Measurements from ENCODE around the gene TRIM8.

The TRIM8 gene

GRCh38 chr10:102644066-102644645, at the start of gene TRIM8:
TSS of gene TRIM8 (plus strand) at chr10:102644479. CDS start at chr10:102644618, 139 bp downstream.
- DNase-seq (ENCODE audit: low read depth) = peak; percentile 28

DNA sequence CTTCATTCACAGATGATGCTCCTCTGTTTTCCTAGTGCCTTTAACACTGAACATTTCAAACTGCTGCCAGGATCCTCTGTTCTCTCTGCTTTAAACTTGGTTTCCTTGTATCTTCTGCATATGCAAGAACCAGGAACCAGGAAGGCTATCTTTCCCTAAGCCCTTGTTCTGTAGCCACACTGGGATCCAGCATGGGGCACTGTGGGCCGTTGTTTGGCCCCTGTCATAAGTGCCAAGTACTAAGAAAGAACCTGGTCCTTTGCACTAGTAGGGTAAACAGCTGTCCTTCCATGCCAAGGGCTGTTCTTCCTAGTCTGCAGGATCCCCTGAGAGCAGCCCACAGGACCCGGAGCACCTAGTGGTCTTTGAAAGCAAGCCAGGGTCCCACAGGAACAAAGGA, 49.0 kb upstream of the TRIM8 start:
- no peak for DNase-seq (ENCODE audit: low read depth)

GRCh38 chr10:102595897-102596296, 48.4 kb upstream of the TRIM8 start:
- DNase-seq (ENCODE audit: low read depth) = no peak

- DNase-seq (ENCODE audit: low read depth) = no peak
Observed at GRCh38 chr10:102596506-102596971, 47.7 kb upstream of the TRIM8 start.

DNA sequence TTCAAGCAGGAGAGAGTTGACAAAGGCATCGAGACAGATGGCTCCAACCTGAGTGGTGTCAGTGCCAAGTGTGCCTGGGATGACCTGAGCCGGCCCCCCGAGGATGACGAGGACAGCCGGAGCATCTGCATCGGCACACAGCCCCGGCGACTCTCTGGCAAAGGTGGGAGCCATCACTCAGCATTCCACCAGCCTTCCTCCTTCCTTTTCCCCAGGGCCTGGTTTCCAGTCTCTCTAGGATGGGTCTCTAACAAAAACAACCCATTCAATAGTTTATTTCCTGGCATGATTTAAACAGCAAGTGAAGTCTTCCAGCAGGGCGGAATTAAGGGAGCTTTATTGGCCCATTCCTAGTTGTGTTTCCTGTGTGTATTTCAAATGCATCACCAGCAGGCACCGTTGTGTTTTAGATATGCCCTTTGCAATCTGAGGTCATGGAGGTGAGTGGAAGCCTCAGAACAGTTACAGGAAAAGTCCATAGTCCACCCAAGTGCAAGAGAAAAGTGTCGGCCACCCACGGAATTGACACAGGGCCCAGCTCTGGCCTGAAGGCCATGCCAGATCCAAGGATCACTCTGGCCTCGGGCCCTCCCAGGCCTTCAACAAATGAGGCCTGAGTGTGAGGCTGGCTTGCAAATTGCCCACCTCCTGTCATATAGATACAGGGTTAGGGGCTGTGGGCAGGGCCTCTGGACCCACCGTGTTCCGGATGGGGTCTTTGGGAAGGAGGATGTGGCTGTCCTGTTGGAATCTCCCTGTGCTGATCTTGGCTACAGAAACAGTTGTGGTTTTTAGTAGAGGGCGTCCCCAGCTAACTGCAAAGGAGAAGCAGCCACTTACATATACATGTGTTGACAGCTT, 46.9 kb upstream of the TRIM8 start:
- no peak for DNase-seq (ENCODE audit: low read depth)

- no peak for DNase-seq (ENCODE audit: low read depth)
Observed at GRCh38 chr10:102598243-102598642, 46.0 kb upstream of the TRIM8 start.

- DNase-seq (ENCODE audit: low read depth) = no peak
Observed at GRCh38 chr10:102599565-102600327, 44.5 kb upstream of the TRIM8 start.

DNA sequence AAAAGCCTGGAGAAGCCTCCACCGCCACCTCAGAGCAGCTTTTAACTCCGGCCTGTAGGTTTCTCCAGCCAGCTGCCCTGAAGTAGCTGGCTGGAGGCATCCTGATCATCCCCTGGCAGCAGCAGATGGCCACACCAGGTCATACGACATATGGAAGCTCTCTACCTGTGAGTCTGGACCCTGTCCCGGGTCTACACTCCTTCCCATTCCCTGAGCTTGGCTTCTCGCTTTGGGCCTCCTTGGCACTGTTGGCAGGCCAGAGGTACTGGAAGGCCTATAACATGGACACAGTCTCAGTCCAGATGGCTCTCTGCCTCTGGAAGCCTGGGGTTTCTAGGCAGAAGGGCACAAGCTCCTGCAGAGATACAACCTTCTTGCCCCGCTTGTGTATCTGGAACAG, 43.5 kb upstream of the TRIM8 start:
- no peak for DNase-seq (ENCODE audit: low read depth)

DNA sequence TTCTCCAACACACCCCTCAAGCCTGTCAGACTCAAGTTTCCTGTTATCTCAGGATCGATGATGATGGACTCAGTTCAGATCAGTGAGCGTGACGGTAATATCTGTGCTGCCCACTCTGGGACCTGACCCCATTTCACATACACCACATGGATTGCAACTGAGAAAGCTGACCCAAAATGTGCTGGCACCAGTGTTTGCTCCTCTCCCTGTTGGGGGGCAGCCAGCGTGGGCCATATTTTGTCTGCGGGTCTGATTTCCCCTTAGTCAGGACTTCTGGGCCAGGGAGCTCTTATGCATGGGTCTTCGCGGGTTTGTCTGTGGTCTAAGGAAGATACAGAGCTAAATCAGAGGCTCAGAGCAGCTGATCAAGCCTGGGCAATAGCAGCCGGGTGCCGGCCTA, 42.6 kb upstream of the TRIM8 start:
- no peak for DNase-seq (ENCODE audit: low read depth)

GRCh38 chr10:102602272-102603045, 41.8 kb upstream of the TRIM8 start:
- DNase-seq (ENCODE audit: low read depth) = no peak

DNA sequence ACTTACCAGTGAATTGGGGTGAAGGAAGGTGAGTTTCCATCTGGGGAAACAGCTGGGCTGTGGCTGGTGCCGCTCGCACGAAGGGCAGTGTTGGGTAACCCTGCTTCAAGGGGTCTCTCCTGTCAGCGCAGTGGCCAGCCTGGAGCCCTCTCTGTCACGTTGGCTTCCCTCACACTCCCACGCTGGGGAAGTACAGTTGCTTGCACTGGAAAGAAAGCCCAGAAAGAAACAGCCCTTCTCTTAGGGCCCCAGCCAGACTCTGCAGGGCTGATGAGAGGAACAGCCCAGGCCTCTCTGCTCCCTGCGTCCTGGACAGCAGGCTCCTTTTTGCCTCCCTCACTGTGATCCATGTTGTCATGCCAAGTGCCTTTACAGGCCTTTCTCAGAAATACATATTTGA, 40.3 kb upstream of the TRIM8 start:
- no peak for DNase-seq (ENCODE audit: low read depth)

DNA sequence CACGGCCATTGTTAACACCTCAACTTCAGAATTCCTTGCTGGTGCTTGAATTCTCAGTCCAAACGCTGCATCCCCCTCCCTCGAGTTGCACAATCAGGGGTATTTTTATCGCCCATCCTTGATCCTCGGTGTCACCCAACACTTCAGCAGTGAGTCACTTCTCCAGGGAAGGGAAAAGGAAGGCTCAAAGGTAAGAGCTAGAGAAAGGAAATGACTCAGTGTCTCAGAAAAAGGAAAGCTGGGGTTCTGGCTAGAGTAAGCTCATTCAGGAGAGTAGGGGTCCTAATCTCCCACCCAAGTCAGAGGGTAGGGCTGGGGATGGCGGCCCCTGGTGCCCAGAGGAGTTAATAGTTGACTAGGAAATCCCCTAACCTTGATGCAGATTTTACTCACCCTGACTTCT, 39.8 kb upstream of the TRIM8 start:
- DNase-seq (ENCODE audit: low read depth) = no peak

DNA sequence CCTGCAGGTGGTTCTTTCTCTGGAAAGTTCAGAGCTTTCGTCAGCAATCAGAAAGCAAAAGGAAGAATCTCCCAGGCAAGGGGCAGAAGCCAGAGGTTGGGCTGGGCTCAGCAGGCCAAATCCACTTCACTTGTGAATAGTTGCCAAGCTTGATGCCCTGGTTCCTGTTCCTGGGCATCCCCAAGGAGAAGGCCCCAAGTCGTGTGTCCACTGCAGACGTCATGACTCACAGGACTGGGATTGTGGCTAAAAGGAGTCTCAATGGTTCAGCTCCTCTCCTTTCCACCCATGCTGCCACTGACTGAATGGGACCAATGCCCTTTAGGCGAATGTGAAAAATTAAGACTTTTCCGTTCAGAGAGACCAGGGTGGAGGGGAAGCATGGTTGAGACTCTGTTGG, 38.6 kb upstream of the TRIM8 start:
- no peak for DNase-seq (ENCODE audit: low read depth)

- no peak for DNase-seq (ENCODE audit: low read depth)
Observed at GRCh38 chr10:102608487-102608886, 35.8 kb upstream of the TRIM8 start.

DNA sequence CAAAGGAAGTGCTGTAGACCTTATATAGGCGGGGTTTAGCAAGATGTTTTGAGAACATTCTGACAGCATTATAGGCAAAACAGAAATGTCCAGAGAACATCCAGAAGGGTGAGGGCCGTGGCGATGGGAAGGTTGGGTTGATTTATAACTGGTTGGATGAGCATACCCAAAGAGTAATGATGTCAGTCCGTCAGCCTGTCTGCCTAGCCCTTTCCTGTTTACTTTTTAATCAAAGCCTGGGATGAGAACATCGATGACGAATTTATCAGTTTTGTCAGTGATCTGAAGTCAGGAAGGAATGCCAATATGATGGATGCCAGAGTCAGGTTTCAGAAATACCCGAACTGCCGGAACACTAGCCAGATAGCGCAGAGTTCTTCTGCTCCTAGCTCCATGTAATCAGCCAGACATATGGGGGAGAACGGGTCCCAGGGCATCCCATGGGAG, 33.8 kb upstream of the TRIM8 start:
- no peak for DNase-seq (ENCODE audit: low read depth)

DNA sequence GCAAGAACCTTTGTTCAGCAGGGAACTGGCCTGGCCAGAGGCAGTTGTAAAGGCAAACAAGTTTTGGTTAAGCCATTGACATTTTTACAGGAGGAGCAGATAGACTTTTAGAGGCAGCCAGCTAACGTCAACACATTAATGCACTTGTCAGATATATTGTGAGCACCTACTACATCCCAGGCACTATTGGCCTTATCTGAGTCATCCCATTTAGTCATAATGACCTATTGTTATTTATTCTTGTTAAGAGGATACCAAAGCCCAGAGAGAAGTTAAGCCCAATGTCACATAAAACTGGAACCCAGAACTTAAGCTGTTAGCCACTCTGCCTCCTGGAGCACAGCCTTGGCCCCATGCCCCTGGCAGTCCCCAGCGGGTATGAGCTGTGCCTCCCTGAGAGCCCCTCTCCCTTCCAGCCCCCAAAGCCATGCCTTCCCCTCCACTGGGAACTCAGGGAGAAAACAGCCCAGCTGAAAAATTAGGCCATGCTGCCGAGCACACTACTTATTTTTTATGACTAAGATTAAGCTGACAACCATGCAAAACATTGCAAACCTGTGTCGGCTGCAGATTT, 32.7 kb upstream of the TRIM8 start:
- DNase-seq (ENCODE audit: low read depth) = no peak

GRCh38 chr10:102612964-102613275, 31.4 kb upstream of the TRIM8 start:
- peak; percentile 31 for DNase-seq (ENCODE audit: low read depth)

DNA sequence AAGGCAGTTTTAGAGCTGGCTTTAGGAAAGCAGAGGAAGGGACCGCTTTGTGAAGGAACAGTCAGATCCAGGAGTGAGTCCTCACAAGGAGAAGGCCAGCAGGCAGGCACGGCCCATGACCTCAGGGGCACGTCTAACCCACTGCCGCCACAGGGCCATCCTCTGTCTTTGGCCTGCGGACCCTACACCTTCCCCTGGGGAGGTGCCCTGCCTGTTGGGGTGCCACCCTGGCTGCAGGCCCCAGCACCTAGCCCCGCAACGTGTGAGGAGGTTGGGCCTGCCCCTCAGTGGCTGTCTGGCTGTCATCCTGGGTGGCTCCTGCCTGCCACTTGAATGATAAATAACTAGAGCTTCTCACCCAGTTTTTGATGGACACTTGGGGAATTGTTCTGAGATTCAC, 31.0 kb upstream of the TRIM8 start:
- DNase-seq (ENCODE audit: low read depth) = no peak

- no peak for DNase-seq (ENCODE audit: low read depth)
Observed at GRCh38 chr10:102613785-102614184, 30.5 kb upstream of the TRIM8 start.

GRCh38 chr10:102614888-102615287, 29.4 kb upstream of the TRIM8 start:
- no peak for DNase-seq (ENCODE audit: low read depth)

DNA sequence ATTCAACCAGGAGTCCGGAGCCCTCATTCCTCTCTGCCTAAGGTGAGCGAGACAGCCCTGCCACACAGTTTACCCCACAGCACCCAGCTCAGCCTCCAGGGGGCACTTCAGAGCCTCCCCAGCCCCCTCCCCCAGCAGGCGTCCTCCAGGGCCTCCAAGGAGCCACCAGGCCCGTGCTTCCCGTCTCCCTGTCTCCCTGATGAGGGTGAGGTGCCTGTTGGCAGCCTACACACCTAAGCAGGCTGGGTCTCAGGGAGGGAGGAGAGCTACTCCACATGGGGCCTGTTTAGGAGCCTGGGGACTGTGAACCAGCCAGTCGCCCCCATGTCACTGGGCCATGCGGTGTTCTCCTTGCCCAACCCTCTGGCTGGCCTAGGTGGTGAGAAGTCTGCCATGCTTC, 28.9 kb upstream of the TRIM8 start:
- no peak for DNase-seq (ENCODE audit: low read depth)
